ENCODE results near the gene ERAS.
"Not testable (repeated sequence)": the region's sequence is repeated elsewhere in the genome, so short reads cannot be mapped to it uniquely, and the experiment has no call there.

Gene ERAS

GRCh38 chrX:48831909-48832291 is 5.6 kb downstream of the ERAS start:
- no peak for DNase-seq (ENCODE audit: low read depth)

GRCh38 chrX:48833542-48834138 is 7.3 kb downstream of the ERAS start:
- DNase-seq (ENCODE audit: low read depth) = no peak

GRCh38 chrX:48834383-48834709 is 8.0 kb downstream of the ERAS start:
- no peak for DNase-seq (ENCODE audit: low read depth)

- DNase-seq (ENCODE audit: low read depth) = no peak
These were observed 9.4 kb downstream of the ERAS start, which contains the start of gene PCSK1N for GRCh38 chrX:48835524-48836329. Gene PCSK1N (minus strand): TSS chrX:48835610. CDS start chrX:48835532, 78 bp downstream.

- DNase-seq (ENCODE audit: low read depth) = no peak
These were observed 13.4 kb downstream of the ERAS start for GRCh38 chrX:48839686-48840085.

GRCh38 chrX:48848847-48849246 is 22.5 kb downstream of the ERAS start:
- no peak for DNase-seq (ENCODE audit: low read depth)

GRCh38 chrX:48852857-48853256 is 26.5 kb downstream of the ERAS start:
- DNase-seq (ENCODE audit: low read depth) = no peak

- DNase-seq (ENCODE audit: low read depth) = not testable (repeated sequence)
These were observed 27.2 kb downstream of the ERAS start for GRCh38 chrX:48853494-48853893.

- not testable (repeated sequence) for DNase-seq (ENCODE audit: low read depth)
These were observed 27.9 kb downstream of the ERAS start for GRCh38 chrX:48854121-48854804.

GRCh38 chrX:48854898-48855297 is 28.6 kb downstream of the ERAS start:
- DNase-seq (ENCODE audit: low read depth) = no peak

- DNase-seq (ENCODE audit: low read depth) = no peak
These were observed 37.9 kb downstream of the ERAS start for GRCh38 chrX:48864210-48864609.

- not testable (repeated sequence) for DNase-seq (ENCODE audit: low read depth)
These were observed 45.7 kb downstream of the ERAS start for GRCh38 chrX:48872017-48872416.

GRCh38 chrX:48876944-48877343 is 50.6 kb downstream of the ERAS start:
- DNase-seq (ENCODE audit: low read depth) = not testable (repeated sequence)

All from activated T-cell treated with anti-CD3 and anti-CD28 coated beads for 1 hour (primary cell).